ENCODE measurements around the gene HNRNPH3. TPM values are rescaled to one million over a fixed set of nuclear protein-coding genes. Genes with fewer than 3 reads are reported as not detected.
A peak's percentile ranks its signal among the peaks of the same experiment; 100 is the strongest.

HNRNPH3 gene
- total and polyA plus RNA-seq, 8 donors, result 29.8 to 206 (median 95.1) TPM

GRCh38 chr10:68327889-68328786 lies 3.7 kb upstream of the HNRNPH3 start:
- Histone ChIP-seq H3K4me3 (peak overlapping the region in 1 of 4 donors; percentile 10), H3K9me3 (no peaks in the 10 kb centered on the region), H3K36me3 (no peaks in the 10 kb centered on the region), H3K27me3 (no peaks in the 10 kb centered on the region), H3K4me1 (peaks cover 17 to 35% (median 25%) of the 10 kb centered on the region in 4 donors), H3K27ac (peak overlapping the region in 4 of 5 donors; percentile 59 to 100 (median 87))
- intact Hi-C loops (cut with DNase I; ENCODE audit: low total_unique reads), result no loop called here
- DNase-seq, result peak in 1 of 2 donors; percentile 61
- TF ChIP-seq POLR2A (IDR thresholded peaks at IDR 0.05) (no peak), EP300 (IDR thresholded peaks at IDR 0.05) (no peak), CTCF (IDR thresholded peaks at IDR 0.05) (no peak), POLR2AphosphoS5 (IDR thresholded peaks at IDR 0.05) (no peak)
- WGBS, 5 donors, result 22 to 38% (median 30%) methylated on average over 4 of the region's 4 CpGs

DNA sequence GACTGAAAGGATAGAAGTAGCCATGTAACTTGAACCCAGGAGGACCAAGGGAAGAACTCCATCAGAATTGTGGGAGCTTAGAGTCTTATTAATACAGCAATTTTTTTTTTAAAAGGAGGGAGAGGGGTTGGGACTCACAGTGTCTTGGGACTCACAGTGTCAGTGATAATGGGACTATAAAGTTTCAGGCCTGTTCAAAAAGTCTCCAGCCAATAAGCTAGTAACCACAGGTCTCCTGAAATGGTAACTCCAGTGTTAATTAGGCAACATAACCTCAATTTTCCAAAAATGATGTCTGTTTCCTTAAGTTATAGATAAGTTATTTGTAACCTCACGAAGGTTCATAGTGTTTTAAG lies 2.4 kb upstream of the HNRNPH3 start:
- no peak for DNase-seq
- intact Hi-C loops (cut with DNase I; ENCODE audit: low total_unique reads), result no loop called here
- no peak for TF ChIP-seq EP300 (IDR thresholded peaks at IDR 0.05)
- no peak for TF ChIP-seq CTCF (IDR thresholded peaks at IDR 0.05)
- TF ChIP-seq POLR2A (IDR thresholded peaks at IDR 0.05), result no peak
- TF ChIP-seq POLR2AphosphoS5 (IDR thresholded peaks at IDR 0.05), result no peak
- Histone ChIP-seq H3K36me3 (no peaks in the 10 kb centered on the region), H3K4me3 (no peak overlapping the region), H3K9me3 (no peaks in the 10 kb centered on the region), H3K4me1 (peaks cover 17 to 45% (median 30%) of the 10 kb centered on the region in 4 donors), H3K27ac (peak overlapping the region in 4 of 5 donors; percentile 59 to 100 (median 87)), H3K27me3 (no peaks in the 10 kb centered on the region)
- 79 to 94% (median 88%) methylated on average over 1 of the region's 1 CpG for WGBS, 5 donors

DNA sequence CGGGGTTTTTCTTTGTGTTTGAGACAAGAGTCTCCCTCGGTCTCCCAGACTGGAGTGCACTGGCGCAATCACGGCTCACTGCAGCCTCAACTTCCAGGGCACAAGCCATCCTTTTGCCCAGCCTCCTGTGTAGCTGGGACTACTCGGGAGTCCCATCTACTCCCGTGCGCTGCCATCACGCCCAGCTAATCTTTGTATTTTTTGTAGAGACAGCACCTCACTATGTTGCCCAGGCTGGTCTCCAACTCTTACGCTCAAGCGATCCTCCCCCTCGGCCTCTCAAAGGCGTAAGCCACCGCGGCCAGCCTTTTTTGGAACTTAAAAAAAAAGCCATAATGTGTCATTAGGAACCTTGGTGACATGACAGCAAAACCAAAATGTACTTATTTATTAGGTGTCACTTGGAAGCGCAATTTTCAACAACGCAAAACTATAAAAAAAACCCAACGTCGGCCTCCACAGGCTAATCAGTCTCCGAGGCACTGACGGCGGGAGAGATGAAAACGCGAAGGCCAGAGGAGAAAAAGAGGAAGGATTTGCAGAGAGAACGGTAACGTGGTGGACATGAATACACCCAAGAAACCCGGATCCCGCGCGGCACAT lies 911 bp upstream of the HNRNPH3 start:
- intact Hi-C loops (cut with DNase I; ENCODE audit: low total_unique reads), result loop anchor here (10.0 kb wide), 1 partner anchor 256 kb away; the partner anchor contains the start of gene HERC4
- H3K27ac ChIP-seq, result peak overlapping the region; percentile 93 to 100 (median 99)
- peaks cover 23 to 59% (median 43%) of the 10 kb centered on the region in 4 donors for H3K4me1 ChIP-seq
- H3K9me3 ChIP-seq, result no peaks in the 10 kb centered on the region
- 15 to 30% (median 20%) methylated on average over 29 of the region's 29 CpGs for WGBS, 5 donors
- no peak for TF ChIP-seq POLR2A (IDR thresholded peaks at IDR 0.05)
- TF ChIP-seq POLR2AphosphoS5 (IDR thresholded peaks at IDR 0.05), result no peak
- TF ChIP-seq CTCF (IDR thresholded peaks at IDR 0.05), result no peak
- H3K4me3 ChIP-seq, result peak overlapping the region; percentile 85 to 98 (median 94)
- no peaks in the 10 kb centered on the region for H3K36me3 ChIP-seq
- no peaks in the 10 kb centered on the region for H3K27me3 ChIP-seq
- DNase-seq, result peak in 1 of 2 donors; percentile 71

- TF ChIP-seq POLR2AphosphoS5 (IDR thresholded peaks at IDR 0.05) (peak; percentile 65 to 86 (median 73)), EP300 (IDR thresholded peaks at IDR 0.05) (no peak), CTCF (IDR thresholded peaks at IDR 0.05) (peak in 4 of 7 experiments; percentile 18 to 67 (median 42)), POLR2A (IDR thresholded peaks at IDR 0.05) (peak in 2 of 4 donors; percentile 46 to 51)
- H3K4me3 ChIP-seq, result peak within 1 kb of the TSS; percentile 85 to 98 (median 94)
- intact Hi-C loops (cut with DNase I; ENCODE audit: low total_unique reads), result loop anchor here (10.0 kb wide), 1 partner anchor 258 kb away; the partner anchor contains the start of gene HERC4
- DNase-seq, result peak; percentile 73 to 94
- no peaks in the 10 kb centered on the region for H3K9me3 ChIP-seq
- 0 to 1% (median 0%) methylated on average over 37 to 51 of the region's 51 CpGs for WGBS, 5 donors
- peaks cover 37 to 73% (median 56%) of the 10 kb centered on the region in 4 donors for H3K4me1 ChIP-seq
- H3K27me3 ChIP-seq, result no peaks in the 10 kb centered on the region
- H3K36me3 ChIP-seq, result no peaks in the 10 kb centered on the region
- peak within 1 kb of the TSS; percentile 93 to 100 (median 99) for H3K27ac ChIP-seq
These were observed 594 bp downstream of the HNRNPH3 start, which contains the start of gene PBLD for GRCh38 chr10:68332259-68333057. PBLD (minus strand) TSS chr10:68332928; CDS start chr10:68306844, 26,084 bp downstream.
